Epithelial cell of esophagus (primary cell): ENCODE data around the gene RBM33.

Experiments
- DNase-seq: peaks from one replicate; pipeline ENCODE4 v3.0.0; 2010; ENCODE audit warnings: low read depth
- H3K4me3 ChIP-seq: 2 replicates; pipeline ENCODE4 v1.5.1; 2011; ENCODE audit warnings: mild to moderate bottlenecking, low read length, control low read depth
- TF ChIP-seq, protein P1 (sequence below): IDR thresholded peaks from 2 replicates; pipeline ENCODE4 v1.5.1; 2011; ENCODE audit warnings: low read depth, mild to moderate bottlenecking, low read length, control low read depth, inconsistent platforms; ENCODE audit not compliant: insufficient read depth; ENCODE audit errors: missing control alignments

Gene RBM33

DNA sequence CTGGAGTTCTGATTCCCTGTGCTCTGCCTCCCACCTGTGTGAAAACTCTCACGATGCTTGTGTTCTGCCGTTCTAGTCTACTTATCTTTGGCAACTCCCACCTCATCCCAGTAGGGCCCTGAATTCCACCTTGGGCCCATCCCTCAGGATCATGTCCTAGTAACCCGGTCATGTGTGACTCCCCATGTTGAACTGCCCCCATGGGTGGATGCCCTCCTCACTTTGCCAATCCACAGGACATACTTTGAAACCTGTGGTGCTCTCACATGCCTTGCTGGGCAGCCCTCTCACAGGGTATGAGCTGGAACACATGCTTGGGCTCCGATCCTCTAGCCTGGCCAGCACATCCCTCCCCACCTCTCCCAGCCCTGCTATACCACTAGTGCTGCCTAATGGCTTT lies 3.8 kb upstream of the RBM33 start:
- no peak overlapping the region for H3K4me3 ChIP-seq
- TF ChIP-seq, protein P1, sequence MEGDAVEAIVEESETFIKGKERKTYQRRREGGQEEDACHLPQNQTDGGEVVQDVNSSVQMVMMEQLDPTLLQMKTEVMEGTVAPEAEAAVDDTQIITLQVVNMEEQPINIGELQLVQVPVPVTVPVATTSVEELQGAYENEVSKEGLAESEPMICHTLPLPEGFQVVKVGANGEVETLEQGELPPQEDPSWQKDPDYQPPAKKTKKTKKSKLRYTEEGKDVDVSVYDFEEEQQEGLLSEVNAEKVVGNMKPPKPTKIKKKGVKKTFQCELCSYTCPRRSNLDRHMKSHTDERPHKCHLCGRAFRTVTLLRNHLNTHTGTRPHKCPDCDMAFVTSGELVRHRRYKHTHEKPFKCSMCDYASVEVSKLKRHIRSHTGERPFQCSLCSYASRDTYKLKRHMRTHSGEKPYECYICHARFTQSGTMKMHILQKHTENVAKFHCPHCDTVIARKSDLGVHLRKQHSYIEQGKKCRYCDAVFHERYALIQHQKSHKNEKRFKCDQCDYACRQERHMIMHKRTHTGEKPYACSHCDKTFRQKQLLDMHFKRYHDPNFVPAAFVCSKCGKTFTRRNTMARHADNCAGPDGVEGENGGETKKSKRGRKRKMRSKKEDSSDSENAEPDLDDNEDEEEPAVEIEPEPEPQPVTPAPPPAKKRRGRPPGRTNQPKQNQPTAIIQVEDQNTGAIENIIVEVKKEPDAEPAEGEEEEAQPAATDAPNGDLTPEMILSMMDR, result no peak
- DNase-seq, result no peak

DNA sequence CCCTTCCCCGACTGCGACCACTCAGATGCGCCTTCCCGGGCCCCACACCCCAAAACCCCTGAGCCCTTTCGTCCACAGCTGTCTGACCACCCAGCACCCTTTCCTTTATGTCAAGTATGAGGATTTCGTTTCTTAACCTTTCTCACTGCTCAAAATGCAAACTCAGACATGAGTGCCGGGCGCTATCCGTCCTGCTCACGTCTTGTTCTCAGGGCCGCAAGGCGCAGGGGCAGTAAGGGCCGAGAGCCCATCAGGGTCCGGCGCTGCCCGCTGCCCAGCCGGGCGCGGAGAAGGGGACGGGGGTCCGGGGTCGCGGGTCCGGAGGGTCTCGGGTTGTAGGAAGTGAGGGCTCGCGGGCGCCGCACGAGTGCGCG lies 670 bp upstream of the RBM33 start:
- DNase-seq, result no peak
- TF ChIP-seq, protein P1, result no peak
- peak overlapping the region; percentile 92 for H3K4me3 ChIP-seq

DNA sequence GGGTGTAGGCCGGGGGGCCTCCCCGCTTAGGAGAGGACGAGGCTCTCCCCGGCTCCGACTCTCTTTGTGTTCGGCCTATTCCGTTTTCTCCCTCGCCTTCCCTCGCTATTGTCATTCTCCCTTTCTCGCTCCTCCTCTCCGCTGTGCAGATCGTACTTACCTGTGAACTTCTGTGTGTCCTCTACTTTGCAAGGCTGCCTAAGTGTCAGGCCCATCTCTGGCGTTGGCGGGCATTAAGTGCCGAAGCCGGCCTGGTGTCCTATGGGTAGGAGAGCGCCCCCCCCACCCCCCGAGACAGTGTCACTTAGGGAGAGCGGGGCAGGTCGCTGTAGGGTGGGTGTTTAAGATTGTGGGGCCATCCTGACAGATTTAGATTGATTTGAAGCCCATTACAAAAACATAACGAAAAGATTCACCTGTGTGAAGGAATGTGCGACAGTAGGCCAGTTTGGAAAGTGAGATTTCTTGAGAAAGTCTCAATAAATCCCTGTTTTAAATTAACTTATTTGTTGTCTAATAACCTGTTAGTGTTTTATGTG lies 579 bp downstream of the RBM33 start:
- peak; percentile 33 for DNase-seq
- TF ChIP-seq, protein P1, result no peak
- peak overlapping the region; percentile 92 for H3K4me3 ChIP-seq

DNA sequence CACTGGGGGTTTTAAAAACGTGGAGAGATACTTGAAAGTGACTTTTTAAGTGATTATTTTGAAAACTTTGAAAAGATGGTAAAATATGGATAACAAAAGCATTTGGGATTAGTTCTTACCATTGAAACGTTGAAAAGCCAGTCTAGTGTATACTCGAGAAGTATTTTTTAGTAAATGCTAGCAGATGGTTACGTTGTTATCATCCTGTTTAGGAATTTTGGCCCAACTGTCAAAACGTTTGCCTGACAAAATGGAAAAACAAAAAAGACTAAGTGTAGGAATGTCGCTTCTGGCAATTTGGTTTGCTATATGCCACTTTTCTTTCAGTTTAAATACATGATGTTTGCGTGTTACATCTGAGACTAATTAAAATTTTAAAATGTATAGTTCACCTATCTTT lies 1.2 kb downstream of the RBM33 start:
- DNase-seq, result no peak
- TF ChIP-seq, protein P1, result no peak
- peak overlapping the region; percentile 92 for H3K4me3 ChIP-seq

DNA sequence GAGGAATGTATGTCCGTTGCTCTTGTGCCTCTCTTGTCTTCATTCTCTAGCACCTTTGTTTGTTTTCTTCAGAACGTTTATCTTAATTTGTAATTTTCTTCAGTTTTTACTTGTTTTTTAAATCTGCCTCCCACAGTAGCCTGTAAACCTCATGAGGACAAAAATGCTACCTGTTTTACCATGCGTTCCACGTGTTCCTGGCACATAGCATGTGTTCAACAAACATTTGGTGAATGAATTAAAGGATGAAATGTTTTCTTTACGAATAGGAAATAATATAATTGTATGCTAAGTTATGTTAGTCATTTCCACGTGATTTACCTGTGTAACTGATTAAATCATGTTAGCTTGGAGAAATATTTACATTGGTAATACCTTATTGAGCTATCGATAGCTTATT lies 2.2 kb downstream of the RBM33 start:
- TF ChIP-seq, protein P1, result no peak

DNA sequence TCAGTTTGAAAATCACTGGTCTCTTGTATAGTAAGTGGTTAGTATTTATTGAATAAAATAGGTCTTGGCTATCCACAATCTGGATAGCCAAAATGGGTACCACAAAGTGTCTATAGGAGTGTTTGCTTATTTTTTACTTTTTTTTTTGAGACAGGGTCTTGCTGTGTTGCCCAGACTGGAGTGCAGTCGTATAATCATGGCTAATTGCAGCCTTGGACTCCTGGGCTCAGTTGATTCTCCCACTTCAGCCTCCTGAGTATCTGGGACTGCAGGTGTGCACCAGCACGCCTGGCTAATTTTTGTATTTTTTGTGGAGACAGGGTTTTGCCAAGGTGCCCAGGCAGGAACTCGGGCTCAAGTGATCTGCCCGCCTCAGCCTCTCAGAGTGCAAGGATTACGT lies 2.8 kb downstream of the RBM33 start:
- no peak overlapping the region for H3K4me3 ChIP-seq
- TF ChIP-seq, protein P1, result no peak
- DNase-seq, result no peak

More for the DNA sequence above, 2.2 kb downstream of the RBM33 start:
- DNase-seq, result no peak
- no peak overlapping the region for H3K4me3 ChIP-seq

DNA sequence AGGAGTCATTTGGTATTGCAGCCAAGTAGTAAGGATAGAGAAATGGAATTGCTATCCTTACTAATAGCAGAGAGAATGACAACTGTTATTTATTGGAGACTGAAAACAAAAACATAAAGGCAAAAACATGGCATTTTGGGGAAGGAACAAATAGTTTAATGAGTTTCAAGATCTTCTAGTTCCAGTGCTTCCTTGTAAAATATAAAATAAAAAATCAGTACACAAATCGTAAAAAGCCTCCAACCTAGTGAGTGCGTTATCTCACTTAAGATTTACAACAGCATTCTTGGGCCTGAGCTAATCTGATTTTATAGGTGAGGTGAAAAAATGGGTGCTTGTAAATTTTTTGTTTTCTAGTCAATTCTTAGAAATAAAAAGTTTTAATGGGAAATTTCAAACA lies 3.3 kb downstream of the RBM33 start:
- DNase-seq, result no peak
- no peak overlapping the region for H3K4me3 ChIP-seq
- TF ChIP-seq, protein P1, result no peak
